H9 (cell line): ENCODE measurements around the gene C6orf62. TPM values are rescaled to one million over a fixed set of nuclear protein-coding genes. Genes with fewer than 3 reads are reported as not detected.

Experiments used
- DNase-seq: peaks from one replicate; pipeline ENCODE4 v3.0.0-alpha.2; 2017
- H2AFZ ChIP-seq: one replicate; pipeline ENCODE4 v1.6.1; 2013; ENCODE audit warnings: mild to moderate bottlenecking, low read length, control low read depth, moderate library complexity
- H2AK5ac ChIP-seq: 2 replicates; pipeline ENCODE4 v1.6.1; 2013; ENCODE audit warnings: low read length, control low read depth, mixed read lengths; ENCODE audit not compliant: insufficient read length
- H2BK120ac ChIP-seq: one replicate; pipeline ENCODE4 v1.6.1; 2013; ENCODE audit warnings: low read depth, mild to moderate bottlenecking, low read length, control low read depth, inconsistent platforms; ENCODE audit not compliant: poor library complexity, severe bottlenecking
- H2BK12ac ChIP-seq: 2 replicates; pipeline ENCODE4 v1.6.1; 2013; ENCODE audit warnings: low read length, control low read depth, mixed read lengths, low read depth; ENCODE audit not compliant: insufficient read length
- H2BK15ac ChIP-seq: 2 replicates; pipeline ENCODE4 v1.6.1; 2013; ENCODE audit warnings: low read depth, low read length, control low read depth
- H2BK20ac ChIP-seq: one replicate; pipeline ENCODE4 v1.6.1; 2013; ENCODE audit warnings: low read depth, mild to moderate bottlenecking, low read length, control low read depth, inconsistent platforms; ENCODE audit not compliant: poor library complexity, severe bottlenecking
- H2BK5ac ChIP-seq: 2 replicates; pipeline ENCODE4 v1.6.1; 2013; ENCODE audit warnings: low read length, control low read depth, mixed read lengths; ENCODE audit not compliant: insufficient read length
- H3K14ac ChIP-seq: 2 replicates; pipeline ENCODE4 v1.6.1; 2013; ENCODE audit warnings: low read length, control low read depth; ENCODE audit not compliant: insufficient read depth
- H3K18ac ChIP-seq: 2 replicates; pipeline ENCODE4 v1.6.1; 2013; ENCODE audit warnings: low read depth, mild to moderate bottlenecking, mixed read lengths, low read length, control low read depth; ENCODE audit not compliant: insufficient read length
- H3K23ac ChIP-seq: 2 replicates; pipeline ENCODE4 v1.6.1; 2013; ENCODE audit warnings: low read length, control low read depth, mixed read lengths, low read depth; ENCODE audit not compliant: insufficient read length
- H3K23me2 ChIP-seq: 2 replicates; pipeline ENCODE4 v1.6.1; 2013; ENCODE audit warnings: low read depth, mild to moderate bottlenecking, mixed read lengths, low read length, control low read depth; ENCODE audit not compliant: insufficient read length, poor library complexity, severe bottlenecking
- H3K27ac ChIP-seq: 2 replicates; pipeline ENCODE4 v1.5.1; 2013; ENCODE audit warnings: low read length, control low read depth, mixed read lengths, low read depth; ENCODE audit not compliant: insufficient read length
- H3K27me3 ChIP-seq: 2 replicates; pipeline ENCODE4 v1.6.1; 2013; ENCODE audit warnings: low read length, control low read depth, inconsistent platforms; ENCODE audit not compliant: insufficient read depth
- H3K4ac ChIP-seq: 2 replicates; pipeline ENCODE4 v1.6.1; 2013; ENCODE audit warnings: low read depth, mild to moderate bottlenecking, control low read depth, inconsistent platforms, low read length, moderate library complexity
- H3K4me1 ChIP-seq: 2 replicates; pipeline ENCODE4 v1.6.1; 2013; ENCODE audit warnings: low read length, control low read depth, inconsistent platforms; ENCODE audit not compliant: insufficient read depth
- H3K4me2 ChIP-seq: 2 replicates; pipeline ENCODE4 v1.6.1; 2013; ENCODE audit warnings: low read length, control low read depth, mixed read lengths; ENCODE audit not compliant: insufficient read length, insufficient read depth
- H3K56ac ChIP-seq: 2 replicates; pipeline ENCODE4 v1.6.1; 2013; ENCODE audit warnings: low read depth, mild to moderate bottlenecking, mixed read lengths, low read length, control low read depth; ENCODE audit not compliant: insufficient read length
- H3K79me1 ChIP-seq: 2 replicates; pipeline ENCODE4 v1.6.1; 2013; ENCODE audit warnings: low read depth, mild to moderate bottlenecking, moderate library complexity, low read length, control low read depth, inconsistent platforms; ENCODE audit not compliant: insufficient read depth, poor library complexity, severe bottlenecking
- H3K79me2 ChIP-seq: 2 replicates; pipeline ENCODE4 v1.6.1; 2013; ENCODE audit warnings: low read length, control low read depth, inconsistent platforms; ENCODE audit not compliant: insufficient read depth
- H3K9ac ChIP-seq: 2 replicates; pipeline ENCODE4 v1.6.1; 2013; ENCODE audit warnings: low read length, control low read depth, mixed read lengths; ENCODE audit not compliant: insufficient read length; ENCODE audit errors: extremely low read depth
- H3K9me3 ChIP-seq: one replicate; pipeline ENCODE4 v1.6.1; 2013; ENCODE audit warnings: low read depth, low read length, inconsistent platforms; ENCODE audit not compliant: control insufficient read depth
- H3T11ph ChIP-seq: one replicate; pipeline ENCODE4 v1.6.1; 2013; ENCODE audit warnings: mild to moderate bottlenecking, low read length, control low read depth, inconsistent platforms
- H4K20me1 ChIP-seq: one replicate; pipeline ENCODE4 v1.6.1; 2013; ENCODE audit not compliant: control insufficient read depth, insufficient read length, insufficient read depth
- H4K5ac ChIP-seq: 2 replicates; pipeline ENCODE4 v1.6.1; 2013; ENCODE audit warnings: low read depth, mild to moderate bottlenecking, mixed read lengths, low read length, control low read depth; ENCODE audit not compliant: insufficient read length
- H4K8ac ChIP-seq: replicated peaks from 2 replicates; pipeline ENCODE4 v1.6.1; 2013; ENCODE audit warnings: low read length, control low read depth, mixed read lengths, low read depth; ENCODE audit not compliant: insufficient read length
- H4K91ac ChIP-seq: 2 replicates; pipeline ENCODE4 v1.6.1; 2013; ENCODE audit warnings: low read depth, mild to moderate bottlenecking, moderate library complexity, mixed read lengths, low read length, control low read depth; ENCODE audit not compliant: insufficient read length
- H3K27ac Mint-ChIP-seq, 3 experiments: 2 replicates in 2 of 3; 3 replicates in 1 of 3; pipeline ENCODE4 v1.8.0; 2020 to 2021; ENCODE audit warnings: mixed read lengths in 3 of 3, mild to moderate bottlenecking in 1 of 3, moderate library complexity in 1 of 3
- H3K27me3 Mint-ChIP-seq: 2 replicates; pipeline ENCODE4 v1.8.0; 2021; ENCODE audit warnings: low read depth, mild to moderate bottlenecking, moderate library complexity, mixed read lengths
- H3K36me3 Mint-ChIP-seq, 3 experiments: 2 replicates in 2 of 3; 3 replicates in 1 of 3; pipeline ENCODE4 v1.8.0; 2020 to 2021; ENCODE audit warnings: low read depth in 3 of 3, mixed read lengths in 3 of 3; ENCODE audit not compliant: insufficient read depth in 1 of 3
- H3K4me1 Mint-ChIP-seq, 2 experiments: 2 replicates each; pipeline ENCODE4 v1.8.0; 2020; ENCODE audit warnings: mixed read lengths in 2 of 2
- H3K4me3 Mint-ChIP-seq, 2 experiments: 2 replicates in 1 of 2; 3 replicates in 1 of 2; pipeline ENCODE4 v1.8.0; 2020 to 2021; ENCODE audit warnings: mild to moderate bottlenecking in 2 of 2, mixed read lengths in 2 of 2, moderate library complexity in 1 of 2
- H3K9me3 Mint-ChIP-seq, 2 experiments: 2 replicates in 1 of 2; 3 replicates in 1 of 2; pipeline ENCODE4 v1.8.0; 2020; ENCODE audit warnings: mild to moderate bottlenecking in 2 of 2, mixed read lengths in 2 of 2, moderate library complexity in 1 of 2
- WGBS: extraction: QIAGEN DNeasy Blood & Tissue Kit; methylation state at CpG from one replicate; pipeline ENCODE4 v1.1.7; 2013; ENCODE audit warnings: missing lambda C conversion rate, low lambda C conversion rate, mixed read lengths; ENCODE audit not compliant: insufficient read length; ENCODE audit errors: extremely low coverage; 5-methylcytosine and 5-hydroxymethylcytosine counted together
- total RNA-seq: library from RNA; stranded (reverse); gene quantifications from 2 replicates; pipeline ENCODE4 v1.2.1, GENCODE V29; 2021
- TF ChIP-seq, protein P1 (sequence below): fragments of 200-600 bp; sonication (generic); conservative IDR thresholded peaks from 3 replicates; pipeline ENCODE4 v1.8.0; 2021; ENCODE audit warnings: antibody characterized with exemption, mild to moderate bottlenecking

Gene C6orf62
- total RNA-seq, 1 experiment from 2014 or later, result 125 TPM

DNA sequence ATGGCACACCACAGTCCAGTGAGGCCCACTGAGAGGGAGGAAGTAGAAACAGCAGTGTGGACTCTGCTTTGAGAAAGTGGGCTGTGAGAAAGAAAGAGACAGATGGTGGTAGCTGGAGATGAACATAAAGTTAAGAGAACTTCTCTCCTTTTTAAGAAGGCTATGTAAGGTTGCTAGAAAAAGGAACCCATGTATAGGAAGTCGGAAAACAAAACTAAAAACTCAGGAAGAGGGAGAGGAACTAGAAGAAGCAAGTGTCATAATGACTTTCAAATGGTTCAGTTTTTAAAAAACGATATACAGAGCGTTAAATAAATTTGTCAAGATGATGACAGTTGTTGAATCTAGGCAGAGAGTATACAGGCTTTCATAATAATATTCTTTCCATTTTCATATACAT lies 30.3 kb upstream of the C6orf62 start:
- Histone ChIP-seq H2AFZ (no peak overlapping the region), H3K23ac (no peak overlapping the region), H3K79me1 (no peaks in the 10 kb centered on the region), H4K91ac (no peak overlapping the region), H2AK5ac (no peak overlapping the region), H2BK5ac (no peak overlapping the region), H3K4me1 (no peaks in the 10 kb centered on the region), H4K8ac (no peak overlapping the region), H2BK120ac (no peak overlapping the region), H3K23me2 (no peaks in the 10 kb centered on the region), H3K56ac (no peak overlapping the region), H3K27me3 (no peaks in the 10 kb centered on the region), H3K18ac (no peak overlapping the region), H4K20me1 (no peaks in the 10 kb centered on the region), H3K4me2 (no peak overlapping the region), H3K4ac (no peak overlapping the region), H3K9ac (no peak overlapping the region), H2BK15ac (no peak overlapping the region), H2BK20ac (no peak overlapping the region), H3K79me2 (no peaks in the 10 kb centered on the region), H3K27ac (no peak overlapping the region), H3T11ph (no peak overlapping the region), H2BK12ac (no peak overlapping the region), H4K5ac (no peak overlapping the region), H3K14ac (no peak overlapping the region), H3K9me3 (no peaks in the 10 kb centered on the region)
- TF ChIP-seq, protein P1, sequence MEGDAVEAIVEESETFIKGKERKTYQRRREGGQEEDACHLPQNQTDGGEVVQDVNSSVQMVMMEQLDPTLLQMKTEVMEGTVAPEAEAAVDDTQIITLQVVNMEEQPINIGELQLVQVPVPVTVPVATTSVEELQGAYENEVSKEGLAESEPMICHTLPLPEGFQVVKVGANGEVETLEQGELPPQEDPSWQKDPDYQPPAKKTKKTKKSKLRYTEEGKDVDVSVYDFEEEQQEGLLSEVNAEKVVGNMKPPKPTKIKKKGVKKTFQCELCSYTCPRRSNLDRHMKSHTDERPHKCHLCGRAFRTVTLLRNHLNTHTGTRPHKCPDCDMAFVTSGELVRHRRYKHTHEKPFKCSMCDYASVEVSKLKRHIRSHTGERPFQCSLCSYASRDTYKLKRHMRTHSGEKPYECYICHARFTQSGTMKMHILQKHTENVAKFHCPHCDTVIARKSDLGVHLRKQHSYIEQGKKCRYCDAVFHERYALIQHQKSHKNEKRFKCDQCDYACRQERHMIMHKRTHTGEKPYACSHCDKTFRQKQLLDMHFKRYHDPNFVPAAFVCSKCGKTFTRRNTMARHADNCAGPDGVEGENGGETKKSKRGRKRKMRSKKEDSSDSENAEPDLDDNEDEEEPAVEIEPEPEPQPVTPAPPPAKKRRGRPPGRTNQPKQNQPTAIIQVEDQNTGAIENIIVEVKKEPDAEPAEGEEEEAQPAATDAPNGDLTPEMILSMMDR, result no peak
- Mint-ChIP-seq H3K27ac (no peak overlapping the region), H3K4me1 (no peaks in the 10 kb centered on the region), H3K36me3 (0 out of 7 replicates have a peak, but pooled peaks cover 0 to under 1% (median 0%) of the 10 kb centered on the region in 3 experiments), H3K27me3 (peaks cover 5% of the 10 kb centered on the region; the same call in 1 of the 2 replicates), H3K4me3 (no peak overlapping the region), H3K9me3 (peaks cover 1 to 7% of the 10 kb centered on the region in 2 experiments; a peak in 4 of 5 replicates)
- DNase-seq, result no peak
- no CpG with 5 or more reads among the region's 3 CpGs for WGBS
